ENCODE data around the gene HNF4A. TPM values are rescaled to one million over a fixed set of nuclear protein-coding genes. Genes with fewer than 3 reads are reported as not detected.

HNF4A gene
- total and polyA plus RNA-seq, 2 of the 13 experiments (the other 11 are each of a cell fraction or from before 2014, with no cell fraction given) = 80.9 to 169 TPM

DNA sequence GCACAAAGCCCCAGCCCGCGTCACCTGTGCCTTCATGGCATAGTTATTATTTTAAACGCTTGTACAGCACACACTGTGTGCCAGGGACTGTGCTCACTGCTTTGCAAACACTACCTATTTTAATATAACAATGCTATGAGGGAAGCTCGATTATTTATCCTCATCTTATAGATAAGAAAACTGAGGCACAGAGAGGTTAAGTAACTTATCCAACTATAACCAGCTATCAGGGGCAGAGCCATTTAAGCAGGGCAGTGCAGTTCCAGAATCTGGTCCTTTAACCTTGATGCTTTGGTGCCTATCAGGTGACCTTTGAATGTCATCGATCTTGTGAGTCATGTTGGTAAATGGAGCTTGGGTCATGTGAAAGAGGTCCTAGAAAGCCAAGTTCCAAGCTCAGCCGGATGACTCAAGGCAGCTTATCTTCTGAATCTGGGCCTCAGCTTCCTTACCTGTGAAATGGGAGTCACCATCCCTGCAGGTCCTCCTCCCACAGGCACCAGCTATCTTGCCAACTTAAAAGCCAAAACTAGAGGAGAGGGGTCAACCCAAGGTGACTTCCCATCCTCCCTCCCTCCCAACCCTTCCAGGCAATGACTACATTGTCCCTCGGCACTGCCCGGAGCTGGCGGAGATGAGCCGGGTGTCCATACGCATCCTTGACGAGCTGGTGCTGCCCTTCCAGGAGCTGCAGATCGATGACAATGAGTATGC is 63.8 kb downstream of the HNF4A start (continued):
- peak; percentile 77 for TF ChIP-seq ZBTB33 (CRISPR knock-in tag; IDR thresholded peaks at IDR 0.05)
- TF ChIP-seq ZNF761 (CRISPR knock-in tag; conservative IDR thresholded peaks at IDR 0.05) = no peak
- peak; percentile 100 for TF ChIP-seq TFE3 (CRISPR knock-in tag; IDR thresholded peaks at IDR 0.05)
- peak; percentile 95; the same call in 1 of the 2 replicates for TF ChIP-seq FOXK1 (CRISPR knock-in tag; IDR thresholded peaks at IDR 0.05; ENCODE audit: borderline replicate concordance, low read depth)
- peak; percentile 71 for TF ChIP-seq DMAP1 (CRISPR knock-in tag; IDR thresholded peaks at IDR 0.05)
- TF ChIP-seq NFRKB (IDR thresholded peaks at IDR 0.05) = no peak
- peak; percentile 89 for TF ChIP-seq PHF21A (CRISPR knock-in tag; IDR thresholded peaks at IDR 0.05)
- no peak for TF ChIP-seq TCF12 (IDR thresholded peaks at IDR 0.05)
- peak; percentile 93 for TF ChIP-seq TCF12 (CRISPR knock-in tag; IDR thresholded peaks at IDR 0.05)
- no peak for TF ChIP-seq SMYD3 (CRISPR knock-in tag; IDR thresholded peaks at IDR 0.05)
- peak; percentile 86 to 94 for TF ChIP-seq NR2F1 (CRISPR knock-in tag; IDR thresholded peaks at IDR 0.05)
- 0 out of 2 replicates have a peak, but pooled peaks have one; percentile 29 for TF ChIP-seq HIVEP1 (CRISPR knock-in tag; IDR thresholded peaks at IDR 0.05)
- no peak for TF ChIP-seq SOX6 (IDR thresholded peaks at IDR 0.05)
- TF ChIP-seq SOX6 (CRISPR knock-in tag; IDR thresholded peaks at IDR 0.05) = peak; percentile 92
- no peak for TF ChIP-seq ZNF235 (CRISPR knock-in tag; IDR thresholded peaks at IDR 0.05; ENCODE audit: borderline replicate concordance)
- peak; percentile 67 for TF ChIP-seq CREB1 (IDR thresholded peaks at IDR 0.05)
- peak; percentile 82 for TF ChIP-seq CREB1 (CRISPR knock-in tag; IDR thresholded peaks at IDR 0.05)
- TF ChIP-seq FOXP4 (CRISPR knock-in tag; IDR thresholded peaks at IDR 0.05) = peak; percentile 80; the same call in 1 of the 2 replicates
- no peak for TF ChIP-seq ZNF343 (CRISPR knock-in tag; IDR thresholded peaks at IDR 0.05)
- no peak for TF ChIP-seq ZFYVE20 (CRISPR knock-in tag; IDR thresholded peaks at IDR 0.05; ENCODE audit: borderline replicate concordance, low read depth)
- TF ChIP-seq ZNF607 (CRISPR knock-in tag; IDR thresholded peaks at IDR 0.05; ENCODE audit: borderline replicate concordance) = peak; percentile 43; the same call in 1 of the 2 replicates
- peak; percentile 74; the same call in 1 of the 2 replicates for TF ChIP-seq ZBTB3 (CRISPR knock-in tag; IDR thresholded peaks at IDR 0.05; ENCODE audit: borderline replicate concordance, low read depth)
- TF ChIP-seq ZSCAN29 (CRISPR knock-in tag; conservative IDR thresholded peaks at IDR 0.05) = no peak; the same call in 1 of the 2 replicates
- no peak for TF ChIP-seq SATB2 (CRISPR knock-in tag; IDR thresholded peaks at IDR 0.05)
- no peak; the same call in 1 of the 2 replicates for TF ChIP-seq ZFP37 (CRISPR knock-in tag; IDR thresholded peaks at IDR 0.05; ENCODE audit: borderline replicate concordance)
- TF ChIP-seq, protein P1, sequence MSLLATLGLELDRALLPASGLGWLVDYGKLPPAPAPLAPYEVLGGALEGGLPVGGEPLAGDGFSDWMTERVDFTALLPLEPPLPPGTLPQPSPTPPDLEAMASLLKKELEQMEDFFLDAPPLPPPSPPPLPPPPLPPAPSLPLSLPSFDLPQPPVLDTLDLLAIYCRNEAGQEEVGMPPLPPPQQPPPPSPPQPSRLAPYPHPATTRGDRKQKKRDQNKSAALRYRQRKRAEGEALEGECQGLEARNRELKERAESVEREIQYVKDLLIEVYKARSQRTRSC (CRISPR knock-in tag; IDR thresholded peaks at IDR 0.05; ENCODE audit: low read depth) = no peak
